Inflammatory macrophage treated with lipopolysaccharide for 1 hour (primary cell): Measurements from ENCODE around the gene OR2T27.
"Not testable (repeated sequence)": the region's sequence is repeated elsewhere in the genome, so short reads cannot be mapped to it uniquely, and the experiment has no call there.

Experiments
- DNase-seq, 2 donors: peaks; one replicate each; pipeline ENCODE4 v3.0.0-alpha.2; 2020 to 2022

Gene OR2T27, protein sequence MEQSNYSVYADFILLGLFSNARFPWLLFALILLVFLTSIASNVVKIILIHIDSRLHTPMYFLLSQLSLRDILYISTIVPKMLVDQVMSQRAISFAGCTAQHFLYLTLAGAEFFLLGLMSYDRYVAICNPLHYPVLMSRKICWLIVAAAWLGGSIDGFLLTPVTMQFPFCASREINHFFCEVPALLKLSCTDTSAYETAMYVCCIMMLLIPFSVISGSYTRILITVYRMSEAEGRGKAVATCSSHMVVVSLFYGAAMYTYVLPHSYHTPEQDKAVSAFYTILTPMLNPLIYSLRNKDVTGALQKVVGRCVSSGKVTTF

DNA sequence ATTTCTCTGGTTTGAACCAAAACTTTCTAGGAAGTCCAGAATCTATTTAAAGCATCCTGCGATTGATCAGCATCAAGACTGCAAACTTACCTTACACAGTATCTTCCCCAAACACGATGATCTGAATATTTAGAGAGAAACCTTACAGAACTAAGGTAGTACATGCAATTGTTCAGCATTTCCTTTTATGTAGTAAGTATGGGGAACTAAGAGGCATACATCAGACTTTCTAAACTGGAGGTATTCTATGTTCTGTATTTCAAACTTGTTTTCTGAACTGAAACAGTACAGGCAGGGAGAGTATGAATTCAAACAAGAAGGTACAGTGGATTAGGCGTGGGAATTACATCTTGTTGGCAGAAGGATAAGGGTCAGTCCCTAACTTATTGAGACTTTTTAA is at the start of gene OR2T27:
Gene OR2T27 (minus strand): TSS at position 175 of the 400 bp plus-strand sequence. CDS start 4,644 bp downstream, outside the sequence.
- not testable (repeated sequence) for DNase-seq

DNA sequence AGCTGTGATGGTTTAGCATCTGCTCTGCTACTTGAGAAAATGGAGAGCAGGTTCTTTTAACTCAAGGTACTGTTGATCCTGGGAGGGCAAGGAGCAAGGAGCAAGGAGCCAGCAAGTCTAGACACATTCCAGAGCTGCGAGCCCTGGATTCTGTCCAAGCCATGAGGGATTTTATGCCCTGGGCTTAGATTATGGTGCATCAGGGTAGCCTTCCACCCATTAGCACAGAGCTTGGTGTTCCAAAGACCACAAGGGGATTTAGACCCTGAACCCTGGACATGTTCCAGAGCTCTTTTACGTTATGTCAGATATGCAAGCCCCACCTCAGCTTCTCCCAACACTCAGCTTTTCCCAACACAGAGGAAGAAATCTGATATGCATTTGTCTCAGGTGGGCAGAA is 49.3 kb upstream of the OR2T27 start:
- no peak for DNase-seq

DNA sequence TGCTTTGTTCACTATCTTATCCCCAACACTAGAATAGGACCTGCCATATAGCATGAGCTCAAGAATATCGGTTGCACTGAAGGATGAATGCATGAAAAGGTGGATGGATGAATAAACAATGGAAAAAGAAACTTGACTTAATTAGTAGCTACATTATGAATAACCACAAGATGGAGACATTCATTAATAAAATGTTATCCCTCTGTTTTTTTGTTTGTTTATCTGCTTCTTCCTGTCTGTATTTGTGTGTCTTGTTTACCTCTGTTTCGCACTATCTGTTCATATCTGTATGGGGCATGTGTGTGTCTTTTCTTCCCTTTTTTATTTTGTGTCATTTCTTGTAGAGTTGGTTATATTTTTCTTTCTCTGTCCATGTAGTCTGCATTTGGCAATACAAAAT is 48.3 kb upstream of the OR2T27 start:
- DNase-seq: peak; percentile 17 to 21

DNA sequence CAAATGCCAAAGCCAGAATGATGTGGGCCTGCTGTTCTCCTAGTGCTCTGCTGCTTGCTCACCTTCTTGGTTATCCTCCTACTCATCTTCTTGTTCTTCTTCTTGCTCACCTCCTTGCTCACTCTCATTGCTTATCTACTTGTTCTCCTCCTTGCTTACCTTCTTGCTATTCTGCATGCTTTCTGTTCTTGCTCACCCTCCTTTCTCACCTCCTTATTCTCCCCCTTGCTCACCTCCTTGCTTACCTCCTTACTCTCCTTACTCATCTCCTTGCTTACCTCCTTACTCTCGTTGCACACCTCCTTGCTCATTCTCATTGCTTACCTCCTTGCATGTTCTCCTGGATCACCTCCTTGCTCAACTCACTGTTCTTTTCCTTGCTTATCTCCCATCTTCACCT is 47.4 kb upstream of the OR2T27 start, which contains the start of gene OR14I1:
Gene OR14I1 (minus strand): TSS at position 53 of the 400 bp plus-strand sequence.
- no peak for DNase-seq

DNA sequence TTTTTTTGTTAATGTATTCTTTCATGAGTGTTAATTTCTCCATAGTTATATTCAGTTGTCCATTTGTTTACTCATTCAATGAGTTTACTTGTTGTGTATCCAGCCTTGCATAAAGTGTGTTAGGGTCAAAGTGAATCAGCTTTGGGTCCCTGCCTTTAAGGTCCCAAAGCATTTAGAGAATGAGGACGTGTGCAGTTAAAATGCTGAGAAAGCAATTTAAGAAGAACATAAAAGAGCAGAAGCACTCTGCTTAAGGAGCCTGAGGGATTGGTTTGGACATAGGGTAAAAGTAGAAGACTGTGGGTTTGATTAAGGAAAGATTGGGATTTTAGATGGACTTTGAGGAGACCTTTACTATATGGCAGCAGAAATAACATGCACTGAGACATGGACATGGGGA is 43.8 kb upstream of the OR2T27 start:
- no peak for DNase-seq

DNA sequence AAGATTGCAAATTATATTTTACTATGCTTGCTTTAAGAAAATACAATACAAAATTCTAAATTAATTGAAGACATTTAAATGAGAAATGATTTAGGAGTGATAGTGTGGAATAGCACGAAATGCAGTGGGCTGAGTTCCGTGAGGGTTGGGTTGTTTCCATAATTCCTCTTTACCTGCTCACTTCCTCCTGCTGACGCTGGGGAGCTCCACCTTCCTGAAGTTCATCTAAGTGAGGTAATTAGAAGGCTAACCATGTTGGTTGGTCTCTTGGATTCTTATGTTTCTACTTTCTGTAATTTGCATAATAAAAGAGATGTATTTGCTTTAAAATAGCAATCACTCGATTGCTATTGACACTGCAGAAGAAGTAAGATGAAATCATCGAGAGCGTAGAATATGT is 42.6 kb upstream of the OR2T27 start:
- no peak for DNase-seq

DNA sequence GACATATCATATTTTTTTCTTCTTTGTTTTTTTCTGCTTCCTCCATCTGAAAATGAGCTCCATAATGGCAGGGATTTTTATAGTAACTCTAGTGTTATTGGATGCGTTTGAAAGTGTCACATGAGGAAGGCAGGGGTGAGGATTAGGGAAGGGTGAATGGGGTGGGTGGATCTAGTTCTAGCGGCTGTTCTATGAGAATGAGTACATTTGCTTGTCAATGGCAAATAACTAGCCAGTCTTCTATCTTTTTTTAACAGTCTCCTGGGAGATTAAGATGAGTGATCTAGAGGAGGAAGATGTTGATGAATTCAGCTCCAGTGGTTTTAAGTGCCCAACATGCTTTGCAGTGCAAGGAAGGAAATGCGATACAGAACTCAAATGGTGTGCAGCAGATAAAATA is 41.4 kb upstream of the OR2T27 start:
- peak; percentile 20 to 43 for DNase-seq

DNA sequence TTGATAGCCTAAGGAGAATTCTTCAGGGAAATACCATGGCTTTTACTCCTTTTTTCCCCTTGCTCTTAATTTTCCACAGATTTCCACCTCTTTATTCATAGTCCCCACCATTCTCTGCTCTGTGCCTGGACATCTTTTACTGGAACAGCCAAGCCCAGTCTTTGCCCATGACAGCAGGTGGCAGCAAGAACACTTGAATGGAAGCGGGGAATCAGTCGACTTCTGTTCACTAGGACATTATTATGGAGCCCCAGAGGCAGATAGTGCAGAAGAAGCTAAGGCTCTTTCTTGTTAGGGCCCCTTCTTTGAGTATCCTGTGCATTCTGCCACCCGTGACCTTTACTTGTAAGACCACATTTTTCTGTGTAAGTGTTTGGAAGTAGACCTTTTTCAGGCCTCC is 40.9 kb upstream of the OR2T27 start:
- peak; percentile 32 to 37 for DNase-seq

DNA sequence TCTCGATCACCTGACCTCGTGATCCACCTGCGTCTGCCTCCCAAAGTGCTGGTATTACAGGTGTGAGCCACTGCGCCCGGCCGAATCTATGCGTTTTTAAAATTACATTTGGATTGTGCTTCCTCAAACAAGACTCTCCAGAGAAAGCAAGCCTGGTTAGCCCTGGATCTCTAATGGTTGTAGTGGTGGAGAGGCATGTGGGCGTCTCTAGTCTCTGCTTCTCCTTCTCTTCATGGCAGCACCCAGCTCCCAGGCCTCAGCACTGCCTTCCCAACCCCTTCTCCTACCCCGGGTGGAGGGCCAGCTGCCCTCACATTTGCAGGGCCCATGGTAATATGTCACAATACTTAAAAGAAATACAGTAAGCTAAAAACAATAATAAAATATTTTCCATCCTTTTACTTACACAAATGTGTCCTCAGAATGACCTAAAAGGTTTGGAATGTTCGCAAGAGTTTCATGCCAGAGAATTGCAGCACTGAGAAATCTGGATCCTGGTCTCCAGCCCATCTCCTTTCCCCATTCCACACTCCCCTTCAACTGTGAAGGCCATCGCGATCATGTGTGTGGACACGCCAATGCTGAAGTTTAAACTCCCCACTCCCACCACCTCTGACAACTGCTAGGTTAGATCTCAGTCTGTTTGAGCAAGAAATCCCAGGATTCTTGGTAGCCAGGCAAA is 40.3 kb upstream of the OR2T27 start:
- no peak for DNase-seq

DNA sequence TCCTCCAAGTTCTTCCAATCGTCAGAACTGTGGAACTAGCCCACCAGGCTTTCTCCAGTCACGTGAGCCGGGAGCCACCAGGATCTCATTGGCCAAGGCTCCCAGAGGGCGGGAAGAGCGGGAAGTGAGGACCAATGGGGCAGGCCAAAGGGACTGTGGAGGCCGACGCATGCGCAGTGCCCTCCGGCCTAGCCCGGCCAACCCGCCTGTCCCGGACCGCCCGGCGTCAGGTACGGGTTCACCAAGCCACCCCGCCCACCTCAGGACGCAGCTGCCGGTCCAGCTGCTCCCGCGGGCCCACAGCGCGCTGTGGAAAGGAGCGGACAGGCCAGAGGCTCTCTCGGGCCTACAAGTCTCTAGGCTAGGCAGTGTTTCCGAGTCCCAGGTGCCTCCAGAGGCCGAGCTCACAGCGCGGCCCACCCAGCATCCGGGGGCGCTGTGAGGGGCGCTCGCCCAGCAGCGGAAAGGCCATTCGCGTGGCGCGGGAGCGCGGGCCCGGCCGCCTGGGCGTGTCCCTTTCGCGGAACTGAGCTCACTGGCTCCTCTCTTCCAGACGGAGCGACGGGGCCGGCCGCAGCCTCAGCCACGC is 36.3 kb upstream of the OR2T27 start:
- DNase-seq: no peak

DNA sequence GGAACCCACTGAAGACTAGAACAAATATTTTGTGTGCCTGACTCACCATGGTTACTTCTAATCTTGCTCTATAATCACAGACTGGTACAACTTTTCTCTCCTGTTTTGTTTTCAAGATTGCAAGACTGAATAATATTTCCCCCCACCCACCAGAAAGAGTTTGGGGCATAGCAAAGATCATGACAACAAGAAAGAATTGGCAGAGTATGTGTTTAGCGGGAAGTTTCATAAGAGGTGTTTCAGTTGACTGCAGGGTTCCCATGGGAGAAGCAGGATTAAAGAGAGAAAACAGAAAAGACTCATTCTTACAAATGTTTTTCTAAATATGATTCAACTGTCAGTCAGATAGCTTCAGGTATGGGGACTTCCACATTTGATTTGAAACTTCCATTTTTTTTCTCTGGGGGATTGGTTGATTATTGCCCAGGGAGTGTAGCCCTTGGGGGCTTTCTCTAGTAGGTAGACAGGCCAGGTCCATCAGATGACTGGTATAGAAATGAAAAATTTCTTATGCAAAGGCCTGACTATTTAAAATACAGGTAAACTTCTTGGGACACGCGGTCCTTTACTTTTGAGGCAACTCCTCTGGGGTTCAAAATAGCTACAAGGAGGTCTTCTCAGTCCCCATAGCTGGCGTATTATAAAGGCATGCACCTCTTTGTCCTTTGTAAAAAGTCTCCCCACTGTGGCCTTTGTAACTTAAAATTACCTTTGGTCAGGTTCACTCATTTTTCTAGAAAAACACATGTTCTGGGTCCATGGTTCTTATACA is 33.4 kb upstream of the OR2T27 start:
- DNase-seq: no peak

DNA sequence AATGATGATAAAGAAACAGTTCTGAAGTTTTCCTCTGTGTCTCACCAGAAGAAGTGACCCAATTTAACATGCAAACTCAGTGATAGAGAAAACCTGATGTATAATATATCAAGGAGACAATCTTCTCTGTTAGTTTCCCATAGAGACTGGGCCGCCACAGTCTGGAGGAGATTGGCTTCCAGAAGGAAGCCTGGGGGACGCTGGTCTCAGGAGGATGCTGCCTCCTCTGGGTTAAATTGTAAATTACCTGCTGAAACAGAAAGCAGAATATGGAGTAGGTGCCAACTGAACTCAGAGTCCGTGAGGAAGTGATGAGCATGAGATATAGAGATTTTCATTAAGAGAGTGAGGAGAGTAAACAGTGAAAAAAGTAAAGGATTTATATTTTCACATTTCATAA is 31.5 kb upstream of the OR2T27 start:
- peak in 1 of 2 donors; percentile 20 for DNase-seq

DNA sequence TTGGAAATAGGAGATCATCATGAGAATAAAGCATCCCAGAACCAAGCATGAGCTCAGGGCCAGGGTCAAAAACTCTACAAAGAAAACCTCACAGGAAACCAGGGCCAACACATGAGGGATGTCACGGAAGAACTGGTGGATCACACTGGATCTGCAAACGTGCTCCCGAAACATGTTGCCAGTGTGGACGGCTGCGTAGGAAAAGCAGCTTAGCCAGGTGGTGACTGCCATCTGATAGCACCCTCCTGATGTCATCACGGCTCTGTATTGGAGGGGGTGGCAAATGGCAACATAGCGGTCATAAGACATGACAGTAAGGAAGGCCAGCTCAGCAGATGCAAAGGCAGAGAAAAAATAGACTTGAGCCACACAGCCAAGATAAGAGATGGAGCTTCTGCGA is 26.3 kb upstream of the OR2T27 start:
- no peak for DNase-seq

DNA sequence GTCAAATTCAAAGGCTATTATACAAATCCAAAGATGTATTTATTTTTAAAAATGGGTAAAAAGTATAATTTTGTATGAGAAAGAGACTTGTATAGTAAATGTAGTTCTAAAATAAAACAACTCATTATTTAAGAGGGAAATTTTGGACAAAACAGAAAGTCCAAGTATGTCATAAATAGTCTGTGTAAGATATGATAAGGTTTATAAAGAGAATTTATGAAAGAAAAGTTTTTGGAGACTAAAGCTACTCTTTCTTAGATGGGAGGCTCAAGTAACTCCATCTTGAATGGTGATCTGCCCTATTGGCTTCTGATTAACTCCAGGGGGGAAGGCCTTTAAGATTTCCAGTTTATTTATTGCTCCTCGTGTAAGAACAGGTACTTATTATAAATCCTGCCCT is 14.7 kb upstream of the OR2T27 start:
- no peak for DNase-seq

DNA sequence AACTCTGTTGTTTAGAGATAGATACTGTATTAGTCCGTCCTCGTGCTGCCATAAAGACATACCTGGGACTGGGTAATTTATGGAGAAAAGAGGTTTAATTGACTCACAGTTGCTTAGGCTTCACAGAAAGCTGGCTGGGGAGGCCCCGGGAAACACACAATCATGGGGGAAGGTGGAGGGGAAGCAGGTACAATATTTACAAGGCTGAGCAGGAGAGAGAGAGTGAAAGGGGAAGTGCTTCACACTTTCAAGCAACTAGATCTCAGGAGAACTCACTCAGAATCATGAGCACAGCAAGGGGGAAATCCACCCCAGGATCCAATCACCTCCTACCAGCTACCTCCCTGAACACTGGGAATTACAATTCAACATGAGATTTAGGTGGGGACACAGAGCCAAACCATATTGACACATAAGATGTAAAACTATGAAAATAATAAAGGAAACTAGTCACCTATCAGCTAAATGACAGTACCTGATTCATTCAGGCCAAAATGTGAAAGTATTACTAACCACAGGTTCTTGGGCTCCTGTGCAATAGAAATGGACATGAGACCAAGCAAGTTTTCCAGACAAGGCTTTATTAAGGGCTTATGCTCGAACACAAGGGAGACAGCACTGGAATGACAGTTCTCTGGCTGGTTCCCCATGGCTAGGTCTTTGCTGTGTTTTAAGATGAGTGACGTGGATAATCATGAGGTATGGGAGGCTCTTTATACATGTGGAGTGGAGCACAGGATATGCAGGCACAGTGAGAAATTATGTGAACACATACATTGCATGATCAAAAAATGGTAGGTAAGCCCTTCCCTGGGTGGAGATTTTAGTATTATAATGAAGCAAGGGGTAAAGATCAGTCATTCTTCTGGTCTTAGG is 8.4 kb upstream of the OR2T27 start:
- not testable (repeated sequence) for DNase-seq

DNA sequence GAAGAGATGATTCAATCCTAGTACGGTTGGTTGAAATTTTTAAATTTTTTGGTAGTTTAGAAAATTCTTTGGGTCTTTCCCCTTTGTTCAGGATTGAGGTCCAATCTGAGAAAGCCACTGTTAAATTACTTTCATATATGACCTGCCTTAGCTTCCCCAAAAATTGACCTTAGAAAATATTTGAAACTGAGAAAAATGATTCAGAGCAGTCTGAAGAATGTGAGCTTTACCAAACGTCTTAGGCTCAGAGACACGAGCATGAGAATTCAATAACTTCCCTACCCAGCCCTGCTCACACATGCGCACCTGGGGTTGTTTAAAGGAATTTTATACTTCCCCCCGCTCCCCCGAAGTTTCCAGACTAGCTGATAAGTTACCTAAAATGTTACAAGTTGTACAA is 1.5 kb upstream of the OR2T27 start:
- DNase-seq: not testable (repeated sequence)

DNA sequence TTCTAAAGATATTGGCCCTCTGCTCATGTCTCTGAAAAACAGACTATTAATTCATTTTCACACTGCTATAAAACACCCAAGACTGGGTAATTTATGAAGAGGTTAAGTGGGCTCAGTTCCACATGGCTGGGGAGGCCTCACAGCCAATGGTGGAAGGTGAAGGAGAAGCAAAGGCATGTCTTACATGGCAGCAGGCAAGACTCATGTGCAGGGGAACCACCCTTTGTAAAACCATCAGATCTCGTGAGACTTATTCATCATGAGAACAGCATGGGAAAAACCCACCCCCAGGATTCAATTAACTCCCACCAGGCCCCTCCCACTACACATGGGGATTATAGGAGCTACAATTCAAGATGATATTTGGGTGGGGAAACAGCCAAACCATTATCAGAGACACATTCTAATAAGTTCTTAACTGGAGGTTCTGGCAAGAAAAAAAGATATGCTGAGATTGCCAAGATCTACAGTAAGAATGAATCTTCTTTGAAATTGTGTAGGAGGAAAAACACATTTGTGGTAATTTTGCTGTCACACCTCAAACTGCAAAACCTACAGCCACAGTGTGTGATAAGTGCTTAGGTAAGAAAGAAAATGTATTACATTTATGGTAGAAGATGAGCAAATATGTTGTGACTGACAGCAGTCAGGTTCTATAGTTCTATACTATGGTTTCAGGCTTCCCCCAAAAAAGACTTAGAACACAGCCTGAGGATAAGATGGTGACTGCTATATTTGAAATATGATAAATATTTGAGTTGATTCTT is 6.4 kb downstream of the OR2T27 start:
- not testable (repeated sequence) for DNase-seq

DNA sequence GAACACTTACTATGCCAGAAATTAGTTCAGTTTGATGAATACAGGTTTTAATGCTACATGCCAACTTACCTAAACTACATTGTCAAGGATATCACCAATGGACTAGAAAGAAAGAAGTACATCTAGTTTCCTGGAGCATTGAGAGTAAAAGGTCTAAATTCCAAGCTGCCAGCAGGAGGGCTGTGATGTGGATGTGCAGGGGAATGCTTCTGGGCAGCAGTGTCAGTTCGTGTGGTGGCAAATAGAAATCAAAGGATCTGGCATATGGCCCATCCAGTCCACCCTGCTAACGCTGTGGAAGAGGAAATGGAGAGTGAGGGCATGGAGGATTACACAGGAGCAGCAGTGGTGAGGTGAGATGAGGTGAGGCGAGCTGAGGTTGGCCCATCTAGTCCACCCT is 10.2 kb downstream of the OR2T27 start, which contains the start of gene OR2T35:
Gene OR2T35 (minus strand): TSS at position 101 of the 400 bp plus-strand sequence. CDS start 6,020 bp downstream, outside the sequence.
- not testable (repeated sequence) for DNase-seq

DNA sequence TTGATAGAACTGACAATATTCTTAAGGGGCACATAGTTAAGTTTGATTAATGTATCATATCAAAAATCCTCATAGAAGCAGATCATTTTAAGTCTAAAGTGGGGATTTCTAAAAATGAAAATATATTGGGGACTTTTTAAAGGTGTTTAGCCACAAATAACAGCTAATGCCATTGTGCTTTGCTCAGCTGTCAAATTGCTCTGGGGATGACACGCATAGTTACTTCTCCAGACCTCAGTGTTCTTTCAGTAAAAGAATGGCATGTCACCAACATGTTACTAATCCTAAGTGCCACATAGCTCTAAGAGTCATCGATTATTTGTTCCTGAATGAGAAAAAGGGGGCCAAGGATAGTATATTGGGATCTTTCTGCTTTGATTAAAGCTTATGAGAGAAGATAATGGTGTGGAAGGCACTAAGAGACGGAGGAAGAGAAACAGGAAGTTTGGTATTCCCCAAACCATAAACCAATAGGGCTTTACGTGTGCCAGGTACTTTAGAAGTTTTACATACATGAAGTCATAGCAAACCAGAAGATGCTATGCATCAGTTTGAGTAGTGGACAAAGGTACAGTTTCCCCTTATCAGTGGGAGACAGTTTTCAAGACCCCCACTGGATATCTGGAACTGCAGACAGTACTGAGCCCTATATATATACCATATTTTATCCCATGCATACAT is 12.2 kb downstream of the OR2T27 start:
- DNase-seq: not testable (repeated sequence)

DNA sequence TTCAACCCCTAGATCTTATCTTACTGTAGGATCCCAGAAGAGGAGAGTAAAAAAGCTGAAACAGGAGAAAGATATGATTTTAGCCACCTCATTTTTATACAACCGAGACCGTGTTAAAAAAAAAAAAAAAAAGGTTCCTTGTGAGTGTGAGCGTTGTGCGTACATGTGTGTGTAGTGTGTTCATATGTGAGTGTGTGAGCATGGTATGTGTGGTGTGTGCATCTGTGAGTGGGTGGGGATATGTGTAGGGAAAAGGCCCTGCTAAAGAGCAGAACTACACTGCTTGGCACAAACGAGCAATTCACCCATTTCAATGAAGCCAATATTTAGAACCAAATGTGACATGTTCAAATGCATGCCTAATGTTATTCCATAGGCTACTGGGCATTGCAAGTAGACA is 13.7 kb downstream of the OR2T27 start:
- DNase-seq: not testable (repeated sequence)

DNA sequence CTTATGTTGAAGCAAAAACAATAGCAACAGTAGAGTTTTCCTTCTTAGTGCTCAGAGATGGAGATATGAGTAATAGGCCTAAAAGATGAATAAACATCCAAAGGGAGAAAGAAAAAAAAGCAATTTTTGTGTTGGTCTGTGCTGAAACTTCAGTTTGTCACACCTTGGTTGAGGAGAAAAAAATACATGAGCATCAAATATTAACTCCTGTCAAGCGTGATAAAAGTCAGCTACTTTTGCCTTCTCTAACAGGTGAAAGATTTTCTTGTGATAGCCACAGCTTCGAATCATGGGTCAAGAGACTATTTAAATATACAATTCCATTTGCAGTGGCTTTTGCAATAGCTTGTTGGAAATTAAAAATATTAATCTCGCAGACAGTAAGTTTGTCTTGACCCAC is 14.4 kb downstream of the OR2T27 start:
- DNase-seq: not testable (repeated sequence)
